NOMO-1 treated with DMSO at 0.1 percent for 48 hours (cell line): ENCODE measurements around the gene ZNF423.
A peak's percentile ranks its signal among the peaks of the same experiment; 100 is the strongest.
"Not testable (repeated sequence)": the region's sequence is repeated elsewhere in the genome, so short reads cannot be mapped to it uniquely, and the experiment has no call there.

Source experiments
- DNase-seq: peaks from one replicate; lab custom pipeline; 2025; ENCODE audit not compliant: unreplicated experiment; lab: John Stamatoyannopoulos, UW

Gene ZNF423

GRCh38 chr16:49871824-49872223, 15.9 kb upstream of the ZNF423 start:
- not testable (repeated sequence) for DNase-seq

- no peak for DNase-seq
Observed at GRCh38 chr16:49869731-49870130, 13.8 kb upstream of the ZNF423 start.

- DNase-seq = no peak
Observed at GRCh38 chr16:49867796-49868668, 12.1 kb upstream of the ZNF423 start.

DNA sequence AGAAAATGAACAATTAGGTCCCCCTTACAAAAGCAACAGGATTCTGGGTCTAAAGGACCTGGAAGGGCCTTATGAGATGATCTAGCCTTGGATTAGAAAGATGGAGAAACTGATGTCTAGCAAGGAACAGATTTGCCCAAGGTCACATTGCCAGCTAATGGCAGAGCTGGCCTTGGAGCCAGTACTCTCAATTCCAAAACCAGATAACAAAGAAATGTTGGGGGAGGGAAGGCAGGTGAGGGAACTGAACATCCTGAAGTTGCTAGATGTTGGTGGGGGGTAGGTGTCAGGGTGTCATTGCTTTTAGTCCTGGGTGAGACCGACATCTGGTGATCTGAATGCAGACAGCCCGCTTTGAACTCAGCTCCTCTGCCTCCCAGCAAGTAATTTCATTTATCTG, 11.3 kb upstream of the ZNF423 start:
- no peak for DNase-seq

GRCh38 chr16:49866595-49867071, 10.7 kb upstream of the ZNF423 start:
- no peak for DNase-seq

GRCh38 chr16:49862694-49863093, 6.8 kb upstream of the ZNF423 start:
- no peak for DNase-seq

- DNase-seq = no peak
Observed at GRCh38 chr16:49861299-49861698, 5.4 kb upstream of the ZNF423 start.

- no peak for DNase-seq
Observed at GRCh38 chr16:49860593-49860992, 4.7 kb upstream of the ZNF423 start.

DNA sequence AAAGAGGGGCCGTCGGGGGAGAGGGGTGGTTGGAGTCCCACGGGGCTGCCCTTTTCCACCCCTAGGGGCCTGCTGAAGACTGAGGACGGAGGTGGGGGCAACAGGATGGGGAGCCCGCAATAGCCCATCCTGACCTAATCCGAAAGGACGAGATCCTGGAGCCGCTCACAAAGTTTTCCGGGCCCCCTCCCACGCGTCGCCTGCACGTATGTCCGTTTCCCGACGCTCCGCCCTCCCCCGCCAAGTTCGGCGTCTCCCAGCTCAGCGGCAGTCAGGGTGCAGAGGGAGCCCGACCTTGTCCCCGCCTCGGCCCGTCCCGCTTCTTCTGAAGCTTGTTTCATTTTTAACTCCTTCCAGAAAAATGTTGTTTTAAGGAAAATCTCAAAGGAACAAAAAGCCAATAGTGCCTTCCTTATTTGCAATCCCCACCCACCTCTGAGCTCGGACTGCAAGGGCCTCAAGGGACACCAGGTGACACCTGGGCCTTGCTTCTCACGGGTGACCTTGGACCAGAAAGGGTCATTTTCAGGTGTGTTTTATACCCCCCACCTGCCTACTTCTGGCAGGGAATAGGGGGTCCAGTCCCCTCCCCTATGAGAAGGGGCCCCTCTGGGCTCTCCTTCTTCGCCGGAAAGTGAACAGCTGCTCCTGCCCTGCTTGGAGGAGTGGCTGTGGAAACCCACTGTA, 3.4 kb upstream of the ZNF423 start:
- DNase-seq = no peak

- no peak for DNase-seq
Observed at GRCh38 chr16:49858200-49859124, 2.5 kb upstream of the ZNF423 start.

GRCh38 chr16:49857423-49858181, 1.7 kb upstream of the ZNF423 start:
- peak; percentile 28 for DNase-seq

- peak; percentile 39 for DNase-seq
Observed at GRCh38 chr16:49856672-49857330, 889 bp upstream of the ZNF423 start.

GRCh38 chr16:49855280-49855821, 561 bp downstream of the ZNF423 start:
- peak; percentile 78 for DNase-seq

GRCh38 chr16:49854796-49855203, 1.1 kb downstream of the ZNF423 start:
- no peak for DNase-seq

DNA sequence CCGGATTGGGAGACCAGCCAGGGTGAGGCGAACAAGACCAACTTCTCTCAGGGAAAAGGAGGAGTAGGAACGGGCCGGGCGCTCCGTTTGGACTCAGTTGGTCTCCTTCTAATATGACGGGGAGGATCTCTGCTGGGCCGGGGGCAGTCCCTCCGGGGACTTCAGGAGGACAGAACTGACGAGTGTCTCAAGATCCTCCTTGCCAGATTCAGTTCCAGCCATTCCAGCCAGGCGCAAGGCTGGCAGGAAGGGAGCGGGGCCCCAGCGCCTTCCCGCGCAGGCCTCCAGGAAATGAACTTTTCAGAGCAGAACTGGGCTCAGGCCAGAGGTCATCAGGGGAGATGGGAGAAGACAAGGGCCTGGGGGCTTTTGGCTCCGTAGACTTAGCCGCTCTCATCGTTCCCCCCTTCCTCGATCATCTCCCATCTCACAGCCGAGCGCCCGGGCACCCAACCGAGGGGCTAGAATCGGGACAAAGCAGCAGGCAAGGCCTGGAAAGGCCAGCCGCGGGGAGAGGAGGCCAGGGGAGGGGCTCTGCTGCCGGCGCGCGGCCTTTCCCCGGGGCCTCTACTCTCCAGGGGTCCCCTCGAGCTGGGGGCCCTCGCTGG, 1.6 kb downstream of the ZNF423 start:
- DNase-seq = no peak

DNA sequence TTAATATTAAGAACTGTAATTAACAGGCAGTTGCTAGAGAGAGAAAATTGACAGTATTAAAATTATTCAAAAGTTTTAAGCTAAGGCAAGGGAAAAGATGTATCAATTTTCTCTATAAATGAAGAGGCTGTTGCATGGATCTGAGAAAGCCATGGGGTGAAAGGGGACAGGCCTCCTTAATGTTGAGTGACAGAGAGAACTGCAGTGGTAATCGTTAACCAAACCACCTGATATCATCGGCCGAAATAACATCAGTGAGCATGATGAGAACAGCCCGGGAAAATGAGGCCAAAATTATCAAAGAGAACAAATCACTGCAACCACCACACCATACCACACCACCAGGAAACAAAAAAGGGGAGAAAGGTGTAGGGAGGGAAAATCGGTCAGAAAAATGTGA, 3.6 kb downstream of the ZNF423 start:
- no peak for DNase-seq

DNA sequence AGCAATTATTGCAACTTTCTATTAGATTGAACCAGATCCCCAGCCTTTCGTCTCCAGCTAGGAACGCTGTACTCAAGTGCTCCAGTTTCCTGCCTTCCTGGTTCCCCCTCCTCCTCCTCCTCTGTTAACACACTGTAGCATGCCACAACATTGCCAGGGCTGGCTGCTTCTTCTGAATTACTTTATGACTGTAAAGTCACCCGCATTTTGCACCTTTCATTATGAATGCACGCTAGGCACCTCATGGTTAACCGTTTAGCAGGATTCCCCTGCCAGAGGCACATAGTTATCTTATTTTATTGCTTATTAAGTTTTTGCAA, 4.5 kb downstream of the ZNF423 start:
- DNase-seq = no peak

- no peak for DNase-seq
Observed at GRCh38 chr16:49850558-49851467, 5.1 kb downstream of the ZNF423 start.
